ENCODE data around the gene C17orf75. TPM values are rescaled to one million over a fixed set of nuclear protein-coding genes. Genes with fewer than 3 reads are reported as not detected.

The C17orf75 gene
- total and polyA plus RNA-seq, 2 of the 8 experiments (the other 6 are each of a cell fraction or from before 2014, with no cell fraction given) = 15.8 to 42.6 TPM

GRCh38 chr17:32341141-32341856, 674 bp downstream of the C17orf75 start (continued):
- TF ChIP-seq, protein P1, sequence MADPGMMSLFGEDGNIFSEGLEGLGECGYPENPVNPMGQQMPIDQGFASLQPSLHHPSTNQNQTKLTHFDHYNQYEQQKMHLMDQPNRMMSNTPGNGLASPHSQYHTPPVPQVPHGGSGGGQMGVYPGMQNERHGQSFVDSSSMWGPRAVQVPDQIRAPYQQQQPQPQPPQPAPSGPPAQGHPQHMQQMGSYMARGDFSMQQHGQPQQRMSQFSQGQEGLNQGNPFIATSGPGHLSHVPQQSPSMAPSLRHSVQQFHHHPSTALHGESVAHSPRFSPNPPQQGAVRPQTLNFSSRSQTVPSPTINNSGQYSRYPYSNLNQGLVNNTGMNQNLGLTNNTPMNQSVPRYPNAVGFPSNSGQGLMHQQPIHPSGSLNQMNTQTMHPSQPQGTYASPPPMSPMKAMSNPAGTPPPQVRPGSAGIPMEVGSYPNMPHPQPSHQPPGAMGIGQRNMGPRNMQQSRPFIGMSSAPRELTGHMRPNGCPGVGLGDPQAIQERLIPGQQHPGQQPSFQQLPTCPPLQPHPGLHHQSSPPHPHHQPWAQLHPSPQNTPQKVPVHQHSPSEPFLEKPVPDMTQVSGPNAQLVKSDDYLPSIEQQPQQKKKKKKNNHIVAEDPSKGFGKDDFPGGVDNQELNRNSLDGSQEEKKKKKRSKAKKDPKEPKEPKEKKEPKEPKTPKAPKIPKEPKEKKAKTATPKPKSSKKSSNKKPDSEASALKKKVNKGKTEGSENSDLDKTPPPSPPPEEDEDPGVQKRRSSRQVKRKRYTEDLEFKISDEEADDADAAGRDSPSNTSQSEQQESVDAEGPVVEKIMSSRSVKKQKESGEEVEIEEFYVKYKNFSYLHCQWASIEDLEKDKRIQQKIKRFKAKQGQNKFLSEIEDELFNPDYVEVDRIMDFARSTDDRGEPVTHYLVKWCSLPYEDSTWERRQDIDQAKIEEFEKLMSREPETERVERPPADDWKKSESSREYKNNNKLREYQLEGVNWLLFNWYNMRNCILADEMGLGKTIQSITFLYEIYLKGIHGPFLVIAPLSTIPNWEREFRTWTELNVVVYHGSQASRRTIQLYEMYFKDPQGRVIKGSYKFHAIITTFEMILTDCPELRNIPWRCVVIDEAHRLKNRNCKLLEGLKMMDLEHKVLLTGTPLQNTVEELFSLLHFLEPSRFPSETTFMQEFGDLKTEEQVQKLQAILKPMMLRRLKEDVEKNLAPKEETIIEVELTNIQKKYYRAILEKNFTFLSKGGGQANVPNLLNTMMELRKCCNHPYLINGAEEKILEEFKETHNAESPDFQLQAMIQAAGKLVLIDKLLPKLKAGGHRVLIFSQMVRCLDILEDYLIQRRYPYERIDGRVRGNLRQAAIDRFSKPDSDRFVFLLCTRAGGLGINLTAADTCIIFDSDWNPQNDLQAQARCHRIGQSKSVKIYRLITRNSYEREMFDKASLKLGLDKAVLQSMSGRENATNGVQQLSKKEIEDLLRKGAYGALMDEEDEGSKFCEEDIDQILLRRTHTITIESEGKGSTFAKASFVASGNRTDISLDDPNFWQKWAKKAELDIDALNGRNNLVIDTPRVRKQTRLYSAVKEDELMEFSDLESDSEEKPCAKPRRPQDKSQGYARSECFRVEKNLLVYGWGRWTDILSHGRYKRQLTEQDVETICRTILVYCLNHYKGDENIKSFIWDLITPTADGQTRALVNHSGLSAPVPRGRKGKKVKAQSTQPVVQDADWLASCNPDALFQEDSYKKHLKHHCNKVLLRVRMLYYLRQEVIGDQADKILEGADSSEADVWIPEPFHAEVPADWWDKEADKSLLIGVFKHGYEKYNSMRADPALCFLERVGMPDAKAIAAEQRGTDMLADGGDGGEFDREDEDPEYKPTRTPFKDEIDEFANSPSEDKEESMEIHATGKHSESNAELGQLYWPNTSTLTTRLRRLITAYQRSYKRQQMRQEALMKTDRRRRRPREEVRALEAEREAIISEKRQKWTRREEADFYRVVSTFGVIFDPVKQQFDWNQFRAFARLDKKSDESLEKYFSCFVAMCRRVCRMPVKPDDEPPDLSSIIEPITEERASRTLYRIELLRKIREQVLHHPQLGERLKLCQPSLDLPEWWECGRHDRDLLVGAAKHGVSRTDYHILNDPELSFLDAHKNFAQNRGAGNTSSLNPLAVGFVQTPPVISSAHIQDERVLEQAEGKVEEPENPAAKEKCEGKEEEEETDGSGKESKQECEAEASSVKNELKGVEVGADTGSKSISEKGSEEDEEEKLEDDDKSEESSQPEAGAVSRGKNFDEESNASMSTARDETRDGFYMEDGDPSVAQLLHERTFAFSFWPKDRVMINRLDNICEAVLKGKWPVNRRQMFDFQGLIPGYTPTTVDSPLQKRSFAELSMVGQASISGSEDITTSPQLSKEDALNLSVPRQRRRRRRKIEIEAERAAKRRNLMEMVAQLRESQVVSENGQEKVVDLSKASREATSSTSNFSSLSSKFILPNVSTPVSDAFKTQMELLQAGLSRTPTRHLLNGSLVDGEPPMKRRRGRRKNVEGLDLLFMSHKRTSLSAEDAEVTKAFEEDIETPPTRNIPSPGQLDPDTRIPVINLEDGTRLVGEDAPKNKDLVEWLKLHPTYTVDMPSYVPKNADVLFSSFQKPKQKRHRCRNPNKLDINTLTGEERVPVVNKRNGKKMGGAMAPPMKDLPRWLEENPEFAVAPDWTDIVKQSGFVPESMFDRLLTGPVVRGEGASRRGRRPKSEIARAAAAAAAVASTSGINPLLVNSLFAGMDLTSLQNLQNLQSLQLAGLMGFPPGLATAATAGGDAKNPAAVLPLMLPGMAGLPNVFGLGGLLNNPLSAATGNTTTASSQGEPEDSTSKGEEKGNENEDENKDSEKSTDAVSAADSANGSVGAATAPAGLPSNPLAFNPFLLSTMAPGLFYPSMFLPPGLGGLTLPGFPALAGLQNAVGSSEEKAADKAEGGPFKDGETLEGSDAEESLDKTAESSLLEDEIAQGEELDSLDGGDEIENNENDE (IDR thresholded peaks at IDR 0.05; ENCODE audit: insufficient replicate concordance, low read length) = no peak
- TF ChIP-seq NRF1 (IDR thresholded peaks at IDR 0.05; ENCODE audit: low read depth, low read length) (no peak), CTBP2 (IDR thresholded peaks at IDR 0.05; ENCODE audit: borderline replicate concordance, insufficient read depth, insufficient read length, low read length) (no peak), JUND (IDR thresholded peaks at IDR 0.05; ENCODE audit: low read length) (no peak), POU5F1 (IDR thresholded peaks at IDR 0.05; ENCODE audit: low read depth, low read length) (no peak), BACH1 (IDR thresholded peaks at IDR 0.05; ENCODE audit: low read length) (no peak), SP1 (IDR thresholded peaks at IDR 0.05; ENCODE audit: low read depth, low read length) (no peak)
